ENCODE results near the gene PERCC1. TPM values are rescaled to one million over a fixed set of nuclear protein-coding genes. Genes with fewer than 3 reads are reported as not detected.
"Not testable (repeated sequence)": the region's sequence is repeated elsewhere in the genome, so short reads cannot be mapped to it uniquely, and the experiment has no call there.

Gene PERCC1
- total RNA-seq, 4 donors from 2014 or later: not detected

DNA sequence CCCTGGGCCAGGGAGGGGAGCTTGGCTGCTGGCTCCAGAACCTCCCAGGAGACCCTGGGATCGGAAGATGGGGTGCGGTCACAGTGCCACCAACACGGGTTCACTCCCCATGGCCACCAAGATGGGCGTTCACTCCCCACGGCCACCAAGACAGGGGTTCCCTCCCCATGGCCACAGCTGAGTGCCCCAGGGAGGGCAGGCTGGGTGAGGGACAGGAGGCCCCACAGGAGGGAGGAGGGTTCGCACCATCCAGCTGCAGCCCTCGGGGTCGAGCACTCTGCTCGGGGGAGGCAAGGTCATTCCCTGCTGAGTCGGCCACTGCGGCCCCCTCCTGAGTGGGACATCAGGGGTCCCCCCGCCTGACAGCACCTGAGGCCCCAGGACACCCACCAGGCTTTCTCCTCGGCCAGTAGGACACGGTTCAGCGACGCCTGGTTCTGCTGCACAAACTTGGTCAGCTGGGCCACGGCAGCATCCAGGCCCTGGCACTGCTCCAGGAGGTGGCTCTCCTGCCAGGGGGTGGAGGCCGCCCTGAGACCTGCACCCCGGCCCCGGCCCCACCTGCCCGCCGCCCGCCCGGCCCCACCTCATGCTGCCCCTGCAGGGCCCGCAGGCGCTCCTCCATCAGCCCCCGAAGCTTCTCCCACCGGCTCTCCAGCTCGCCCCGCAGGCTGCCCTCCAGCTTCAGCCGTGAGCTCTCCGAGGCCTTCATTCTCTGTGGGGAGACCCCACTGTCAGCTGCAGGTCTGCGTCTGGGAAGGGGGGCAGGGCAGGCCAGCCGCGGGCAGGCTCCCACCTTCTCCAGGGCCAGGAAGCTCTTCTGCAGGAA, 7.6 kb downstream of the PERCC1 start:
- DNase-seq: no peak
- no peak overlapping the region for H3K4me3 ChIP-seq
- H3K36me3 ChIP-seq: no peaks in the 10 kb centered on the region
- H3K27ac ChIP-seq: no peak overlapping the region
- intact Hi-C loops (cut with DNase I; ENCODE audit: low total_unique reads): no loop called here
- no peaks in the 10 kb centered on the region for H3K9me3 ChIP-seq
- no peaks in the 10 kb centered on the region for H3K4me1 ChIP-seq
- no peaks in the 10 kb centered on the region for H3K27me3 ChIP-seq
- TF ChIP-seq, protein P1, sequence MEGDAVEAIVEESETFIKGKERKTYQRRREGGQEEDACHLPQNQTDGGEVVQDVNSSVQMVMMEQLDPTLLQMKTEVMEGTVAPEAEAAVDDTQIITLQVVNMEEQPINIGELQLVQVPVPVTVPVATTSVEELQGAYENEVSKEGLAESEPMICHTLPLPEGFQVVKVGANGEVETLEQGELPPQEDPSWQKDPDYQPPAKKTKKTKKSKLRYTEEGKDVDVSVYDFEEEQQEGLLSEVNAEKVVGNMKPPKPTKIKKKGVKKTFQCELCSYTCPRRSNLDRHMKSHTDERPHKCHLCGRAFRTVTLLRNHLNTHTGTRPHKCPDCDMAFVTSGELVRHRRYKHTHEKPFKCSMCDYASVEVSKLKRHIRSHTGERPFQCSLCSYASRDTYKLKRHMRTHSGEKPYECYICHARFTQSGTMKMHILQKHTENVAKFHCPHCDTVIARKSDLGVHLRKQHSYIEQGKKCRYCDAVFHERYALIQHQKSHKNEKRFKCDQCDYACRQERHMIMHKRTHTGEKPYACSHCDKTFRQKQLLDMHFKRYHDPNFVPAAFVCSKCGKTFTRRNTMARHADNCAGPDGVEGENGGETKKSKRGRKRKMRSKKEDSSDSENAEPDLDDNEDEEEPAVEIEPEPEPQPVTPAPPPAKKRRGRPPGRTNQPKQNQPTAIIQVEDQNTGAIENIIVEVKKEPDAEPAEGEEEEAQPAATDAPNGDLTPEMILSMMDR (IDR thresholded peaks at IDR 0.05): no peak
- TF ChIP-seq POLR2A (IDR thresholded peaks at IDR 0.05): no peak

DNA sequence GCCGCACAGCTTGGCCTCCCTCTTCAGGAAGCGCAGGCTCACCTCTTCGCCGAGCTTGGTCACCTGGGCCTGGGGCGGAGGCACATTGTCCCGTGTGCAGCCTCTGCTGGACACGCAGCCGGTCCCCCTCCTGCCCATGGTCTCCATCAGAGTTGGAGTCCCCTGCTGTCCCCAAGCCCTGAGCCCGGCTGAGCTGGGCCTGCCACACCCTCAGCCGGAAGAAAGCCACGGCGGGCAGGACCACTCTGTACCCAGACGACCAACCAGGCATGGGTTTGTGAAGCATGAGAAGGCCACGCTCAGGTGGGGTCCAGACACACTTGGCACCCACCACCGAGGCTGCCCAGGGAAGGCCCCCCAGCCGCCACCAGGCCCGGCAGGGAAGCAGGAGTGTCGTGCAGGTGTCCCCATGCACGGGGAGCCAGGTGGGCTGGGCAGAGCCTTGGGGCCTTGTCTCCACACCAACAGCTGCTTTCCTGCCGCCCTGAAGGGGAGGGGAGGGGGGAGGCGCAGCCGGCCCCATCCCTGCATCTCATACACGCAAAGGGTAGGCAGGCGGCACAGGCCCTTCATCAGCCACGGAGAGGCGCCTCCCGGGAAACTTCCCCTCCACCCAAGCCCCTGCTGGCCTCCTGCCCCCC, 8.3 kb downstream of the PERCC1 start:
- H3K36me3 ChIP-seq: no peaks in the 10 kb centered on the region
- no peak overlapping the region for H3K27ac ChIP-seq
- DNase-seq: no peak
- intact Hi-C loops (cut with DNase I; ENCODE audit: low total_unique reads): no loop called here
- no peak overlapping the region for H3K4me3 ChIP-seq
- H3K27me3 ChIP-seq: no peaks in the 10 kb centered on the region
- H3K4me1 ChIP-seq: no peaks in the 10 kb centered on the region
- TF ChIP-seq, protein P1 (IDR thresholded peaks at IDR 0.05): no peak
- no peak for TF ChIP-seq POLR2A (IDR thresholded peaks at IDR 0.05)
- H3K9me3 ChIP-seq: no peaks in the 10 kb centered on the region

DNA sequence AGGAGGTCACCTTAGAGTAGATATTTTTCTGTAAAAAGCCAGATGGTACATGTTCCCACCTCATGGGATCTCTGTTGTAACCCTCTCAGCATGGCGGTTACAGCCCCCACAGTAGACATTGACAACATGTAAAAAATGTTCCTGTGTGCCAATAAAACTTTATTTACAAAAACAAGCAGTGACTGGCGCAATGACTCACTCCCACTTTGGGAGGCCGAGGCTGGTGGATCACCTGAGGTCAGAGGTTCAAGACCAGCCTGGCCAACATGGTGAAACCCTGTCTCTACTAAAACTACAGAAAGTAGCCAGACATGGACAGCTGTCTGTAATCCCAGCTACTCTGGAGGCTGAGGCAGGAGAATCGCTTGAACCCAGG, 8.8 kb downstream of the PERCC1 start:
- H3K27me3 ChIP-seq; intact Hi-C loops (cut with DNase I; ENCODE audit: low total_unique reads); H3K9me3 ChIP-seq; H3K27ac ChIP-seq; H3K4me1 ChIP-seq; H3K4me3 ChIP-seq; H3K36me3 ChIP-seq; DNase-seq: not testable (repeated sequence)

DNA sequence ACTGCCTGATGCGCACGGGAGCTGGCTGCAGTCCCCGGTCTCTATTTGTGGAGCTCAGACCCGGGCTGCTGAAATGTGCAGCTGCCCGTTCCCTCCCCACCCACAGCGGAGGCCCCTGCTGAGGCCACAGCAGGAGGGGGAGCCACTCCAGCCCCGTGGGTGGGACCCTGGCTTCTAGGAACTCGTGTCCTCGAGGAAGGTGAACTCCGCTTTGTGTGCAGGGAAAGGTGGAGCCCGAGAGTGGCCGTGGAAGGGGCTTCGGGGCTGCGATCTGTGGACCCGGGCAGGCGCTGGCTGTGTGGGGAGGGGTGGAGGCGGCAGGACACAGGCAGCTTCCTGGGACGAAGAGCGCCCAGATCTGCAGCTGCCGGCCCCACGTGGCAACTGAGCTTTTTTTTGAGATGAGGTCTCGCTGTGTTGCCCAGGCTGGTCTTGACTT, 10.5 kb downstream of the PERCC1 start:
- Histone ChIP-seq H3K27ac (no peak overlapping the region), H3K4me1 (no peaks in the 10 kb centered on the region), H3K4me3 (no peak overlapping the region), H3K36me3 (no peaks in the 10 kb centered on the region), H3K27me3 (no peaks in the 10 kb centered on the region), H3K9me3 (no peaks in the 10 kb centered on the region)
- intact Hi-C loops (cut with DNase I; ENCODE audit: low total_unique reads): no loop called here
- no peak for TF ChIP-seq POLR2A (IDR thresholded peaks at IDR 0.05)
- TF ChIP-seq, protein P1 (IDR thresholded peaks at IDR 0.05): no peak
- no peak for DNase-seq

DNA sequence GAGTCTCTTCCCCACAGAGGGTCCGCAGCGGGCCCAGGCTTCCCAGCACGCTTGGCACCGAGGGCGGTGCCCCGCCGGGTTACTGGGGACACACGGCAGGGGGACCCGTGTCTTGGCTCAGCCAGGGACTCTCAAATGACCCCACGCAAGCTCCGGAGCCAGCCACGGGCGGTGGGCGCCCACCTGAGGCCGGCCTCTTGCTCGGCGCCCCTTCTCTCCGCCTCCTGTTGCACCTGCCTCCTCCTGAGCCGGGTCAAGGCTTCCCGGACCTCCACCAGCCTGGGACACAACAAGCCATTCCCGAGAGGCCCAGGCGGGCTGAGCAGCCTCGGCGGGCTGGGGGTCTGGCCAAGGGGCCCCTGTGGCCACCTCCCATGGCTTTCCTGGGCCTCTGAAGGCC, 11.8 kb downstream of the PERCC1 start:
- H3K36me3 ChIP-seq: no peaks in the 10 kb centered on the region

More for the DNA sequence above, 11.8 kb downstream of the PERCC1 start:
- Histone ChIP-seq H3K27ac (no peak overlapping the region), H3K27me3 (no peaks in the 10 kb centered on the region), H3K4me1 (no peaks in the 10 kb centered on the region), H3K4me3 (no peak overlapping the region), H3K9me3 (no peaks in the 10 kb centered on the region)
- no peak for TF ChIP-seq POLR2A (IDR thresholded peaks at IDR 0.05)
- TF ChIP-seq, protein P1 (IDR thresholded peaks at IDR 0.05): no peak
- DNase-seq: no peak
- intact Hi-C loops (cut with DNase I; ENCODE audit: low total_unique reads): no loop called here
